Activated effector memory CD4-positive, alpha-beta T cell treated with anti-CD3 and anti-CD28 coated beads, Interleukin-2, amount 50 U/mL, for 16 hours (primary cell): ENCODE data around the gene DPF3.
"Not testable (repeated sequence)": the region's sequence is repeated elsewhere in the genome, so short reads cannot be mapped to it uniquely, and the experiment has no call there.

Experiments
- DNase-seq: peaks from one replicate; pipeline ENCODE4 v3.0.0-alpha.2; 2020

Gene DPF3

GRCh38 chr14:72756967-72757366 is 136.9 kb downstream of the DPF3 start:
- no peak for DNase-seq

GRCh38 chr14:72755766-72756165 is 138.1 kb downstream of the DPF3 start:
- DNase-seq, result no peak

GRCh38 chr14:72754949-72755348 is 139.0 kb downstream of the DPF3 start:
- DNase-seq, result no peak

GRCh38 chr14:72753879-72754400 is 140.0 kb downstream of the DPF3 start:
- DNase-seq, result no peak

DNA sequence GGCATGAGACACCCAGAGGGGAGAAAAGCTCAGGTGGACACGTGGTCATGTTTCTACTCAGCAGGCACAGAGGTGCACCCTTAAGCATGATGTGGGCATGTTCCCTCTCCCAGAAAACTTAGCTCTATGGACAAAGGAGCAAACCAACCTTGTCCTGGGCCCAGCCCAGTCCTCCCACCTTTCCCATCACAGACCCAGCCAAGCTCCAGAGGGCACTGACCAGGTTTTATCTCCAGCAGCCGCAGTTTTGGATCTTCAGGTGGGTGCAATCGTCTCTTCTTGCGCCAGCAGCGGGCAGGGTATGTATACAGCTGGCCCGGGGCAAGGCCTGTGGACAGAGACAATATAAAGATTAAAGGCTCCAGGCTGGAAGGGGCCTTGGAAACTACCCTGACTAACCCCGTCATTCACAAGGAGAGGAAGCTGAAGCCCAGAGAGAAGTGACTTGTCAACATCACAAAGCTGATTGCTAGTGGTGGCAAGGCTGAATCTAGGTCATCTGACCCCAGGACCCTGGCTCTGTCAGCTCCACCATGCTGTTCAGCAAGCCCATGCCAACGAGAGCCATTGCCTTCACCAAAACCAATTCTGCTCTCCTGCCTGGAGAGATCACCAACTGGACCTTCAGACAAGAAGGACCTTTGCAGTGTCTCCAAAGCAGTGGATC is 140.7 kb downstream of the DPF3 start:
- DNase-seq, result no peak

DNA sequence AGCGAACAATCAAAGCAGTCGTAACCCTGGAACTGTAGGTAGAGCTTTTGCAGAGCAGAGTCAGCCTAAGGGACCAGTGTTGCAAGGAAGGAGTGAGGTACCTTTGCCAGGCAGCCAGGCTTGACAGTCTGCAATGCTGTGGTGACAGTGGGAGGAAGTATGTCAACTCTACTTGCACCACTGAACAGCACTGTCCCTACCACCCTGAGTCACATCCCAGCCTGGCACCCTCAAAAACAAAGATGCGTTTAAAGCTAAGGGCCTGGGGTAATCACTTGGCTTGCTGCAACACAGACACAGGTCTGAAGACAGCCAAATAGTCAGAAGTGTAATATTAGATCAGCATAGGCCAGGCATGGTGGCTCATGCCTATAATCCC is 141.9 kb downstream of the DPF3 start:
- no peak for DNase-seq

- no peak for DNase-seq
These were observed 142.4 kb downstream of the DPF3 start for GRCh38 chr14:72751276-72752033.

DNA sequence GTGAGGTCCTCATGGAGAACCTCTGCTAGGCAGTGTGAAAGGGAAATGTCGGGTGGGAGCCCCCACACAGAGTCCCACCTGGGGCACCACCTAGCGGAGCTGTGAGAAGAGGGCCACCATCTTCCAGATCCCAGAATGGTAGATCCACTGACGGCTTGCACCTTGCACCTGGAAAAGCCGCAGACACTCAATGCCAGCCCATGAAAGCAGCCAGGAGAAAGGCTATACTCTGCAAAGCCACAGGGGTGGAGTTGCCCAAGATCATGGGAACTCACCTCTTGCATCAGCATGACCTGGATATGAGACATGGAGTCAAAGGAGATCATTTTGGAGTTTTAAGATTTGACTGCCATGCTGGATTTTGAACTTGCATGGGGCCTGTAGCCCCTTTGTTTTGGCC is 145.0 kb downstream of the DPF3 start:
- not testable (repeated sequence) for DNase-seq

GRCh38 chr14:72747652-72748051 is 146.2 kb downstream of the DPF3 start:
- DNase-seq, result no peak

DNA sequence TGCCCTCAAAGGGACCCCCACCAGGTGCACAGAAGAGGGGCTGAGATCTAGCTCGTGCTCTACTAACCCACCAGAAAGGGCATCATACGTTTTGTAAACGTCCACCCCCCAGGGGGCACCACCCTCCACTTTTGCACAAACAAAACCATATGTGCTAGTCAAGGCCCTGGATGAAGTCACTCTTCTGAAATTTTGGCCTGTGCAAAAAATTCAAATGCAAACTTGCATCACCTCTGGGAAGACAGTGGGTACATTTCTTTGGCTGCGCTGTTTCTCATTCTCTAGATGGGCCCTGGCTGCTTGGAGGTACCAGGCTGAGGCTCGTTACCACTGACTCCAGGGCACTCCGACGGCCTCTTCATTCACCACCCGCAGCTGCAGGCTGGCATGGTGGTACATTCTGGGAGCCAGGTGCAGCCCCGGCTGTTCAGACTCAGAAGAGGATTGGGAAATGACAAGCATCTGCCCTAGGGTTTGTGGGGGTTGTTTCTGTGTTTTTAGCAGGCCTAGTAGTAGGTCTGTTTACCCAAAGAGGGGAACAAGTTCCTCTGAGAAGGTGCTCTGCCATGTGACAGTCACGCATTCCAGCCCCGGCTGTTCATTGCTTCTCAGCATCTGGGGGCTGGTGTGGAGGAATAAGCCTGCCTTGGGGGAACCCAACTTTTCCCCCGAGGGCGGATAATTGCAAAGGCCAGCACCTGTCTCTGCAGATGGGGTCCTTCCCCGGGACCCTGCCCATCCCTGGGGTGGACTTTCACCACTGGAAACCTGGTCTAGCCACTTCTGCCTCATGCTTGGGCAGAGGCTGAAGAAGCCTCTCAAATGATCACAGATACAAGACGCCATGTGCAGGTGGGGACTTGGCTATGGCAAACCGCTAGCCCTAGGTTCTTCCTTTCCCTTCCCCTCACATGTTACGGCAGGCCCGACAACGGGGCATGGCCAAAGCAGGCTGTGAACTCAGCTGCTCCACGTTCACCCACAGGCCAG is 147.6 kb downstream of the DPF3 start:
- no peak for DNase-seq

- DNase-seq, result no peak
These were observed 148.4 kb downstream of the DPF3 start for GRCh38 chr14:72745546-72745945.

DNA sequence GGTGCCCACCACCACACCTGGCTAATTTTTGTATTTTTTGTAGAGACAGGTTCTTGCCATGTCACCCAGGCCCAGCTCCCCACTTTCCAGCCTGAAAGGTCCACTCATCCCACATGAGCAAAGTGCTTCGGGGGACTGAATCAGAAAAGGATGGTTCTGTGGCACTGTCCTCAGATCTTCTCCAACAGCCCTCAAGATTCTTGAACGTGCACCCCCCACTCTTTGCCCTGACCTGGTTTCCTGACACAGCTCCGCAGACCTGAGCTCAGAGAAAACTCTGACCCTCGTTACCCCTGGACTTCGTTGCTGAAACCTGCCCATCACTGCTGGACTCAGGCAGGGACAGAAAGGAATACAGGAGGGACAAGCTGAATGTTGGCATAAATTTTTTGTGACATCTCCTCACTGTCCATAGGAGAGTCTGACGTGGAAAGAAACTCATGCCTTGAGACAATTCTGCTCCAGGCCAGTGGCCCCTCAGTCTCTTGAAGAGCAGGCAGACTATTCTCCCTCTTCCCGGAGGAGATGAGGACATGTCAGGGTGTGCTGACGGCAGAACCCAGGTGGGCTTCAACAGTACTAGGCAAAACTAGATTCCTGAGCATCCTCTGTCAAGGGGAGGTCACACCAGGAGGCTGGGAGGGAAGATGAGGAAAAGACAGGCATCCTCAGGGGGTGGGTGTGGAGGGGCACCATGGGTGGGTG is 149.3 kb downstream of the DPF3 start:
- no peak for DNase-seq

DNA sequence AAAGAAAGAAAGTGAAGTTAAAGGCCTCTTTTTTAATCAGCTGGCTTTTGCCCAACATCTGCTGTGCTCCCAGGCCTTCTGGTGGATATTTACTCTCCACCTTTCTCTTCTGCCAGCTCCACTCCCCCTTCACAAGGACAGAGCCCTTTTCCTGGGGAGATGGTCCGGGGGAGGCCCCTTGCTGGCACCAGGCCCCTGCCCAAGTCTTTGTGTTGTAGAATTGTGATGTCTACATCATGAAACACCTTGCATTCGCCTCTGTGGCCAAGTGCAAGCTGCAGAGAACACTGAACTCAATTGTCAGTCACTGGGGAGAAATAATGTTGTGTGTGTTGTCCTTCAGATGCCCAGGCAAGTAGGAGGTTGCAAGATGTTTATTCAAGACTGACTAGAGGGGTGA is 150.3 kb downstream of the DPF3 start:
- DNase-seq, result no peak

DNA sequence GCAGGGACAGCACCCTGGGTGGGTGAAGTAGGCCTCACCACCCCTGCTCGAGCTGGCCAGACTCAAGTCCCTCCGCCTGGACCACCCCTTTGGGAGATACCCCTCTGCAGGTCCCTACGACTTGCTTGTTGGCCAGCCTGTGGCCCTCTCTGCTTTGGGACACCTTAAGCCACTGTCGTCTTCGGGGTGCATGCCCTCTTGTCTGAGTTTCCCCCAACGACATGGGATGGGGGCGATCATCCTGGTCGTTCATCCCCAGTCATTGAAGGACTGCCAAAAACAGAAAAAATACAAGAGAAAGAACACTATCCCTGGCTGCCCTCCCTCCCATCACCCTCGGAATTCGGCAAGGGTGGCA is 151.1 kb downstream of the DPF3 start:
- DNase-seq, result no peak

DNA sequence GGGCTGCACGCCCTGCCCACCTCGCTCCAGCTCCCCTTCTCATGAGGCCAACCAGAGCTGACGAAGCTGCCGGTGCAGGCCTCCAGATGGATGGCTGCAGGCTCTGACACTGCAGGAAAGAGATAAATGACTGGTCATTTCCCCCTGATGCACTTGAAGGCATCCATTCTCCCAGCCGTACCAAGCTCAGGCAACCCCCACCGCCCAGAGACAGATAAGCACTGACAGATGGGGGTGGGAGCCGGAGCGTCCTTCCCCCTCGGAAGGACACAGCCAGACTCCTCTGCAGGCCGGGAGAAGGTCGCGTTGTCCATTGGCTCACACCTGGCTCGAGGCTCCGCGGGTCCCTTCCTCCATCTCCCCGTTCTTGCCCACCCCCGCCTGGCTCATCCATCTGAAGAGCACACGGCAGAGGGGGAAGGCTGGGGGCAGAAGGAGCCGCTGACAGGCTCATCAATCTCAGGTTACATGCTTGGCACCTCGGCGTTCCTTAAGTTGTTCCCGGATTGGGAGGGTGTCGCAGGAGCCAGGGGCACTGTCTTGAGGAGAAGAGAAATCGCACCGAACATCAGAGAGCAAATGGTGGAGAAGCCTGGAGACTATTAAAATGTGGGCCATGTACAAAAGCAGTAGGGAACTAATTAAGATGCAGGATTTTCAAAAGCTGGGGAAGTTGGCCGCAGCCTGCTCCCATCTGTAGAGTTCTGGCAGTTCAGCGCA is 151.6 kb downstream of the DPF3 start:
- DNase-seq, result no peak

DNA sequence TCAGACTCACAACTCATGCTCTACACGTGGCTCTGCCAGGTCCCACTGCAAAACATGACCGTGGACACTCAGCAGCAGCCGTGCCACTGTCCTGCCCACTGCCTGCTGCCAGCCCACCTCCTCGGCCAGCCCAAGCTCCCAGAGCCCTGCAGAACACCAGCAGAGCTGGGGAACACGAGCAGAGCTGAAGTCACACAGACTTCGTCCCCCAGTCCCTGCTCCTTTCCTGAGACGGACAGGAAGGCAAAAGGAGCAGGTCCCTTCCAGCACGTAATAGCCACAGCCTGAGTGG is 152.1 kb downstream of the DPF3 start:
- no peak for DNase-seq

- no peak for DNase-seq
These were observed 152.7 kb downstream of the DPF3 start for GRCh38 chr14:72740966-72741825.

- DNase-seq, result no peak
These were observed 153.4 kb downstream of the DPF3 start for GRCh38 chr14:72740504-72740961.

DNA sequence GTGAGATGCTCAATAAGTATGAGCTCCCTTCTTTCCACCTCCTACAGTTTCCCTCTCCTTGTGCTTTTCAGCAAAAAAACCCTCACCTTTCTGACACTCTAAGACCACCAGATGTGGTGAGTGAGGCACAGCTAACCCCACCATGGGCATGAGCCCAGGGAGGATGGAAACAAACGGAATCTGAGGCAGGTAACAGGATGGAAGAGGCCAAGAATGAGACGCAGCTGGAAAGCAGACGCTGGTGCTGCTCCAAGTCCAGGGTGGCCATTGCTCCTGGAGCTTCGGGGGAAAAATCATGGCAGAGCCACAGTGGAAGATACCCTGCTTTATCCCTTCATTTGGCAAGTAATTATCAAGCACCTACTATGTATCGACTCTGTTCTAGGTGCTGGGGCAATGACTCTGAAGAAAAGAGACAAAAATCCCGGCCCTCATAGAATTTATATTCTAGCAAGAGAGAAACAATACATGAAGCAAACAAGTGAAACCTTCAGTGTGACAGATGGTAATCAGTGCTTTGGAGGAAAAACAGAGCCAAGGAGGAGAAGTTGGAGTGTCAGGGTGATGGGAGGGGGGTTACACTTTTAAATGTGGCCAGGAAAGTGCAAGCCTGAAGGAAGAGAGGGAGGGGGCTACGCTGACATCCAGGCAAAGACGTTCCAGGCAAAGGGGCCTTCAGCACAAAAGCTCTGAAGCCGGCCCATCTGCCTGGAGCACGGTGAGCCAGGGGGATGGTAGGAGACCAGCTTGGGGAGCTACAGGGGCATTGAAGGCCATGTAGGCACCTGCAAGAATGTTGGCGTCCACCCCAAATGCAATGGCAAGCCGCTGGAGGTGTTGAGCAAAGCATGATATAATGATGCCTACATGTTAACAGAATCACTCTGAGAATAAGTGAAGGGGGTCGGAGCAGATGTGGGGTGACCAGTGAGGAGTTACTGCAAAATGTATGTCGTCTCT is 154.2 kb downstream of the DPF3 start:
- no peak for DNase-seq

DNA sequence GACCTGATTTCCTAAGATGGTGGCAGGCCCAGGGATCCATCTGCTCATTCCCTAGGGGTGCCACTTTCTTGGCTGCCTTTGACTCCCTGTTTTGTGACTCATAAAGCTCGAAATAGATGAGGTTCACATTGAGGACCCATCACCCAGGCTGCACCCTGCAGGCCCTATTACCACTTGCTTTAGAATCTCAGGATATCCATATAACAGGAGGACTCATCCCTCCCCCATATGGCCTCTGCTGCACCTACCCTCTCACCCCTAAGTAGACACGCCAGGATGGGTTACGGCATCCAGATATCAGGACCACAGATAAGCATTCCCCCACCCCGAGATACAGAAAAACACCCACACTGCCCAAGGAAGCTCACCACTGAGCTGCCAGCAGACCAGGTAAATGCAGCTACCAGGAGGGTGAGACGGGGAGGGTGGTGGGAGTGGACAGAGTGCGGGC is 155.7 kb downstream of the DPF3 start:
- DNase-seq, result no peak
